ENCODE results near the gene SLC16A10. TPM values are rescaled to one million over a fixed set of nuclear protein-coding genes. Genes with fewer than 3 reads are reported as not detected.
"Not testable (repeated sequence)": the region's sequence is repeated elsewhere in the genome, so short reads cannot be mapped to it uniquely, and the experiment has no call there.

SLC16A10 gene
- total RNA-seq, 4 donors from 2014 or later = 35.6 to 50.9 (median 43.9) TPM

DNA sequence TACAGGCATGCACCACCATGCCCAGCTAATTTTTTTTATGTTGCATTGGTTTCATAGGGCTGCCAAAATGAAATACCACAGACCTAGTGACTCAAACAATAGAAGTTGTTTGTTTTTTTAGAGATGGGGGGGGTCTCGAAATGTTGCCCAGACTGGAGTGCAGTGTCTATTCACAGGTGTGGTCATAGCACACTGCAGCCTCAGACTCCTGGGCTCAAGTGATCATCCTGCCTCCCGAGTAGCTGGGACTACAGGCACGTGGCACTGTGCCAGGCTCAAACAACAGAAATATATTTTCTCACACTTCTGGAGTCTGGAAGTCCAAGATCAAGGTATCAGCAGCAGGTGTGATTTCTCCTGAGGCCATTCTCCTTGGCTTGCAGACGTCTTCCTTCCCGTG lies 6.6 kb upstream of the SLC16A10 start:
- intact Hi-C loops (cut with DNase I; ENCODE audit: low total_unique reads) = no loop called here
- no peak for DNase-seq (ENCODE audit: low spot score in 2 of 2)
- no peak overlapping the region for H3K4me3 ChIP-seq (ENCODE audit: low read depth, poor library complexity, severe bottlenecking)
- TF ChIP-seq, protein P1, sequence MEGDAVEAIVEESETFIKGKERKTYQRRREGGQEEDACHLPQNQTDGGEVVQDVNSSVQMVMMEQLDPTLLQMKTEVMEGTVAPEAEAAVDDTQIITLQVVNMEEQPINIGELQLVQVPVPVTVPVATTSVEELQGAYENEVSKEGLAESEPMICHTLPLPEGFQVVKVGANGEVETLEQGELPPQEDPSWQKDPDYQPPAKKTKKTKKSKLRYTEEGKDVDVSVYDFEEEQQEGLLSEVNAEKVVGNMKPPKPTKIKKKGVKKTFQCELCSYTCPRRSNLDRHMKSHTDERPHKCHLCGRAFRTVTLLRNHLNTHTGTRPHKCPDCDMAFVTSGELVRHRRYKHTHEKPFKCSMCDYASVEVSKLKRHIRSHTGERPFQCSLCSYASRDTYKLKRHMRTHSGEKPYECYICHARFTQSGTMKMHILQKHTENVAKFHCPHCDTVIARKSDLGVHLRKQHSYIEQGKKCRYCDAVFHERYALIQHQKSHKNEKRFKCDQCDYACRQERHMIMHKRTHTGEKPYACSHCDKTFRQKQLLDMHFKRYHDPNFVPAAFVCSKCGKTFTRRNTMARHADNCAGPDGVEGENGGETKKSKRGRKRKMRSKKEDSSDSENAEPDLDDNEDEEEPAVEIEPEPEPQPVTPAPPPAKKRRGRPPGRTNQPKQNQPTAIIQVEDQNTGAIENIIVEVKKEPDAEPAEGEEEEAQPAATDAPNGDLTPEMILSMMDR (IDR thresholded peaks at IDR 0.05) = no peak
- TF ChIP-seq POLR2A (IDR thresholded peaks at IDR 0.05) = no peak
- 31 to 38% methylated on average over 5 of the region's 5 CpGs for WGBS, 2 donors

DNA sequence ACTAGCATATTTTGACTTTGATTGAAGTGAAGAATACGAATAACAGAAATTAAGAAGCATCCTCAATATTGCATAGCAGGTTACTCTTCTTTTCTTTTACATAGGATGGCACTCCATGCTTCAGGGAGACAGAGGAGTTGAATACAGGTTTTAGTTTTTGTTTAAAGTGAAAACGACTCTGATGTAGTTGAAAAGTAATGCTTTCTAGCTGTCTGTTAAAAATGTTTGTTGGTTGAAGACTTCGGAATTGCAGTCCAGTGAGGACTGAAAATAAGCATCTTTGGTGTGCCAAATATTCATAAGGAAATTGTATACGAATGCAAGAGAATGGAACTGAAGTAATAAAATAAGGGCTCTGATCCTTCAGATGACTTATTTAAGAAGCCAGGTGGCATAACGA lies 618 bp upstream of the SLC16A10 start:
- H3K4me3 ChIP-seq (ENCODE audit: low read depth, poor library complexity, severe bottlenecking) = no peak overlapping the region
- 15 to 20% methylated on average over 5 of the region's 5 CpGs for WGBS, 2 donors
- no peak for DNase-seq (ENCODE audit: low spot score in 2 of 2)
- intact Hi-C loops (cut with DNase I; ENCODE audit: low total_unique reads) = no loop called here
- TF ChIP-seq, protein P1 (IDR thresholded peaks at IDR 0.05) = no peak
- no peak for TF ChIP-seq POLR2A (IDR thresholded peaks at IDR 0.05)

DNA sequence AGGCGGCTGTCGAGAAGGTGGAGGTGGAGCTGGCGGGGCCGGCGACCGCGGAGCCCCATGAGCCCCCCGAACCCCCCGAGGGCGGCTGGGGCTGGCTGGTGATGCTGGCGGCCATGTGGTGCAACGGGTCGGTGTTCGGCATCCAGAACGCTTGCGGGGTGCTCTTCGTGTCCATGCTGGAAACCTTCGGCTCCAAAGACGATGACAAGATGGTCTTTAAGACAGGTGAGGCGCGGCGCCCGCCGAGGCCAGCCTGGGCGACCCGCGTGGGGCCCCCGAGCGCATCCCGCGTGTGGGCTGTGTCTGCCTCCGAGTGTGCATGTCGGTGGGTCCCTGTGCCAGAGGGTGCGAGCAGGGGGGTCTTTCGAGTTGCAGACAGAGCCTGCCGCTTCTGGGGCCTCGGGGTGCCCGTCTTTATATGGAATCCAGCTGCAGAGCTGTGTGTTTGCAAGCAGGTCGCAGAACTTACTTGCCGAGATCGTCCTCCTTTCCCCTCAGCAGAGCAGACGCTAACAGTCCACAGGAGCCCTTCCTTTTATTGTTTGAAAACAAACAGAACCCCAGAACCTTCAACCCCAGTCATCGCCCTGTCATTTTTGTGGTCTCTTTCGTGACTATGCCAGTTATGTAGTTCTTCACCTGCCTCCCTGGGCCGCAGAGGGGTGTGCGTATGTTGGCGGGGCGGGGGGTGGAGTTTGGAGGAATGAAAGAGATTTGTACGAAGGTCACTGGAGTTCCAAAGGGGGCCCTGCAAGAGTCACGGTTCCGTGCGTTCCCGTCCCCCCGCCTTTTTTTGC lies 766 bp downstream of the SLC16A10 start:
- TF ChIP-seq POLR2A (IDR thresholded peaks at IDR 0.05) = no peak
- TF ChIP-seq, protein P1 (IDR thresholded peaks at IDR 0.05) = no peak
- H3K4me3 ChIP-seq (ENCODE audit: low read depth, poor library complexity, severe bottlenecking) = peak overlapping the region; percentile 46
- 1 to 4% methylated on average over 19 to 47 of the region's 54 CpGs for WGBS, 2 donors
- intact Hi-C loops (cut with DNase I; ENCODE audit: low total_unique reads) = no loop called here
- DNase-seq (ENCODE audit: low spot score in 2 of 2) = no peak

DNA sequence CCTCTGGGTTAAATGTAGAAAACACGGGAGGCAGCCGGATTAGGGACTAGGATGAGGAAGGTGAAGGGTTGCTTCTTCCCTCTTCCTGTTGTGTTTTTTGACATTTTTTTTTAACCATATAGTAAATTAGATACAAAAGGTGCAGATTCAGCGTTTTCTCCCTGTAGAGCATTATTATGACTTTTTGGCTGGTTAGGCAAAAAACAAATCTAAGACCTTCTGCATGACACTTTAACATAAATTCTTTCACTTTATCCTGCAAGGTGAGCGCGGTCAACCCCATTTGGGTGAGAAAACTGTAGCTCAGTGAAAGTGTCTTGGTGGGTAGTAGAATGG lies 1.3 kb downstream of the SLC16A10 start:
- 37 to 41% methylated on average over 5 of the region's 5 CpGs for WGBS, 2 donors
- no peak for DNase-seq (ENCODE audit: low spot score in 2 of 2)
- intact Hi-C loops (cut with DNase I; ENCODE audit: low total_unique reads) = no loop called here
- TF ChIP-seq, protein P1 (IDR thresholded peaks at IDR 0.05) = no peak
- no peak for TF ChIP-seq POLR2A (IDR thresholded peaks at IDR 0.05)
- H3K4me3 ChIP-seq (ENCODE audit: low read depth, poor library complexity, severe bottlenecking) = no peak overlapping the region

DNA sequence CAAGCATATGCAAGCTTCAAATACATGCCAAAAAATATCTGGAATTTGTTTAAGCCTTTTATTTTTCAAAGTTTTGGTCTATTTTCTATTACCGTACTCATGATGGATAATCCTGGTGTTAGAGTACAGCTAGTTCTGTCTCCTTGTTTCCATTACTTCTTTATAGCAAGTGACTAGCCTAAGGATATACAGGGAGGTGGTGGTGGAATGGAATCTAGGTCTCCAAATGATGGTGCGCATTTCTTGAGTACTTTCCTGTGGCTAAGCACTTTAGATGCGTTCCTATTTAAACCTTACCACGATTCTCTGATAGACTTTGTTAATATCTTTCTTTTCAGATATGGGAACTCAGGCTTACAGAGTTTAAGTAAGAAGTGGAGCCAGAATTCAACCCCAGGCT lies 3.5 kb downstream of the SLC16A10 start:
- DNase-seq (ENCODE audit: low spot score in 2 of 2) = no peak
- WGBS, 2 donors = 79 to 81% methylated on average over 4 of the region's 4 CpGs
- intact Hi-C loops (cut with DNase I; ENCODE audit: low total_unique reads) = no loop called here
- H3K4me3 ChIP-seq (ENCODE audit: low read depth, poor library complexity, severe bottlenecking) = no peak overlapping the region
- no peak for TF ChIP-seq POLR2A (IDR thresholded peaks at IDR 0.05)
- TF ChIP-seq, protein P1 (IDR thresholded peaks at IDR 0.05) = no peak

DNA sequence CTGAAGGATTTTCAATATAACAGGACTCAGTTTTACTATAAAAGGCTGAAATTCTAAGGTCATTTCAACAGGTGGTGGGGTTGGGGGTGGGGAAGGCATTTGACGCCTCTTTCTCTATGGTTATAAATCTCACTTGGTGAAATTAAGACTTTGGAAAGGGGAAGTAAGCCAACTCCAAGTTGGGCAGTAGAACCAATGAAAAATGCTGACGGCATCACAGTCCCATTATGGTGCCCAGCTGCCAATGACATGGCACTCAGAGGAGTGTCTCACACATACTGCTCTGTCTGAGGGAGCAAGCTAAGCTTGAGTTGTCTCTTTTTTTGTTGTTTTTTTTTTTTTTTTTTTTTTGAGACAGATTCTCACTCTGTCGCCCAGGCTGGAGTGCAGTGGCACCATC lies 4.7 kb downstream of the SLC16A10 start:
- H3K4me3 ChIP-seq (ENCODE audit: low read depth, poor library complexity, severe bottlenecking) = no peak overlapping the region
- no peak for DNase-seq (ENCODE audit: low spot score in 2 of 2)
- intact Hi-C loops (cut with DNase I; ENCODE audit: low total_unique reads) = no loop called here
- TF ChIP-seq, protein P1 (IDR thresholded peaks at IDR 0.05) = no peak
- TF ChIP-seq POLR2A (IDR thresholded peaks at IDR 0.05) = no peak
- 68 to 75% methylated on average over 3 of the region's 3 CpGs for WGBS, 2 donors

DNA sequence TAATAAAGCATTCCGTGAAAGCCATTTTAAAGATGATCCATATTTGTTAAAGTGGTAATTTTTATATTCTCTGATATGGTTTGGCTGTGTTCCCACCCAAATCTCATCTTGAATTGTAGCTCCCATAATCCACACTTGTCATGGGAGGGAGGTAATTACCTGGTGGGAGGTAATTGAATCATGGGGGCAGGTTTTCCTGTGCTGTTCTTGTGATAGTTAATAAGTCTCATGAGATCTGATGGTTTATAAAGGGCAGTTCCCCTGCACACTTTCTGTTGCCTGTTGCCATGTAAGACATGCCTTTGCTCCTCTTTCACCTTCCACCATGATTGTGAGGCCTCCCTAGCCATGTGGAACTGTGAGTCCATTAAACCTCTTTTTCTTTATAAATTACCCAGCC lies 8.2 kb downstream of the SLC16A10 start:
- H3K4me3 ChIP-seq (ENCODE audit: low read depth, poor library complexity, severe bottlenecking); DNase-seq (ENCODE audit: low spot score in 2 of 2); intact Hi-C loops (cut with DNase I; ENCODE audit: low total_unique reads): not testable (repeated sequence)
- WGBS, 2 donors = 100% methylated on average over 1 of the region's 1 CpG

Data from lower leg skin (tissue), 4 donors.